Measurements from ENCODE around the gene DBR1.

The DBR1 gene

GRCh38 chr3:138205527-138205926 lies 30.8 kb upstream of the DBR1 start:
- Histone ChIP-seq H3F3A (ENCODE audit: insufficient read depth, low read length) (no peaks in the 10 kb centered on the region), H3K9ac (ENCODE audit: low read length) (no peak overlapping the region), H2AFZ (ENCODE audit: low read length) (no peak overlapping the region), H3K4me3 (ENCODE audit: low read length) (no peak overlapping the region), H3K27ac (ENCODE audit: low read length) (no peak overlapping the region), H3K79me2 (ENCODE audit: low read length) (peaks cover 93% of the 10 kb centered on the region), H3K4me1 (ENCODE audit: low read length) (peaks cover under 1% of the 10 kb centered on the region), H3K4me2 (ENCODE audit: low read depth, low read length) (no peak overlapping the region), H3K9me3 (replicated peaks; ENCODE audit: insufficient read depth, low read length) (no peaks in the 10 kb centered on the region), H3K9me2 (replicated peaks; ENCODE audit: insufficient read depth, low read length) (no peaks in the 10 kb centered on the region), H3K36me3 (replicated peaks; ENCODE audit: insufficient read depth, low read length) (no peaks in the 10 kb centered on the region), H4K20me1 (ENCODE audit: insufficient read depth, low read length) (peaks cover 5% of the 10 kb centered on the region), H3K27me3 (replicated peaks; ENCODE audit: insufficient read depth, low read length) (no peaks in the 10 kb centered on the region)
- DNase-seq: no peak
- TF ChIP-seq EZH2phosphoT487 (IDR thresholded peaks at IDR 0.05; ENCODE audit: low read length) (no peak), EZH2 (optimal IDR thresholded peaks at IDR 0.05; ENCODE audit: low read depth, low read length) (no peak)

GRCh38 chr3:138203938-138204337 lies 29.2 kb upstream of the DBR1 start:
- no peak overlapping the region for H2AFZ ChIP-seq (ENCODE audit: low read length)
- no peaks in the 10 kb centered on the region for H3K27me3 ChIP-seq (replicated peaks; ENCODE audit: insufficient read depth, low read length)
- H3K4me2 ChIP-seq (ENCODE audit: low read depth, low read length): no peak overlapping the region
- H4K20me1 ChIP-seq (ENCODE audit: insufficient read depth, low read length): peaks cover 12% of the 10 kb centered on the region
- H3K4me1 ChIP-seq (ENCODE audit: low read length): peaks cover 16% of the 10 kb centered on the region
- no peak overlapping the region for H3K4me3 ChIP-seq (ENCODE audit: low read length)
- H3F3A ChIP-seq (ENCODE audit: insufficient read depth, low read length): peaks cover 13% of the 10 kb centered on the region; the same call in 1 of the 2 replicates
- peaks cover 93% of the 10 kb centered on the region for H3K79me2 ChIP-seq (ENCODE audit: low read length)
- H3K9ac ChIP-seq (ENCODE audit: low read length): no peak overlapping the region
- no peak for DNase-seq
- H3K27ac ChIP-seq (ENCODE audit: low read length): no peak overlapping the region
- no peaks in the 10 kb centered on the region for H3K36me3 ChIP-seq (replicated peaks; ENCODE audit: insufficient read depth, low read length)
- H3K9me2 ChIP-seq (replicated peaks; ENCODE audit: insufficient read depth, low read length): no peaks in the 10 kb centered on the region
- no peak for TF ChIP-seq EZH2phosphoT487 (IDR thresholded peaks at IDR 0.05; ENCODE audit: low read length)
- no peaks in the 10 kb centered on the region for H3K9me3 ChIP-seq (replicated peaks; ENCODE audit: insufficient read depth, low read length)

DNA sequence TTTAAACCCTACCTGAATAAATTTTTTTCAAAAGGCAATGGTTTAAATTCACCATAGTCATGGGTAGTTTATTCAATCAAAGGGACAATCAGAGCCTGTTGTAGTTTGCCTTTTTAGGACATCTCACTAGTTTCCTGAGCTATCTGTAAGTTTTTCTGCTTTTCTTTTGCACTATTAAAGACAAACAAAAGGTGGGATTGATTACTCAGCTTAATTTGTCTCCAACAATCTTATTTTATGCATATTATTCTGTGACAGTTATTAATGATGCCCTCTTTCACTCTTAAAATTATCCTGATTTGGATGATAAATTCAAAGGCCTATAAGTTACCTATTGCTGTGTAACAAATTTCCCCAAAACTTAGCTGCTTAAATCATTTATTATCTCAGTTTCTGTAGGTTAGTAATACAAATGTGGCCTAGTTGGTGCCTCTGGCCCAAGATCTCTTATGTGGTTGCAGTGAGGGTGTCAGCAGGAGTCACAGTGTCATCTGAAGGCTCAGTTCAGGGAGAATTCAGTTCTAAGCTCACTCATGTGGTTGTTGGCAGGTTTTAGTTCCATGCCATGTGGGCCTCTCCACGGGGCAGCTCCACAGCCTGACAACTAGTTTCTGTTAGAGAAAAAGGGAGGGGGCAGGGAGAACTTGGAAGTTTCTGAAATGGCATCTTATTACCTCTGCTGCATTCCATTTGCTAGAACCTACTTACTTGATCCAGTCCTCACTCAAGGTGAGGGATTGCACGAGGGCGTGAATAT lies 28.4 kb upstream of the DBR1 start:
- peaks cover 12% of the 10 kb centered on the region for H4K20me1 ChIP-seq (ENCODE audit: insufficient read depth, low read length)
- H2AFZ ChIP-seq (ENCODE audit: low read length): no peak overlapping the region
- H3K4me3 ChIP-seq (ENCODE audit: low read length): no peak overlapping the region
- H3K9me2 ChIP-seq (replicated peaks; ENCODE audit: insufficient read depth, low read length): no peaks in the 10 kb centered on the region
- TF ChIP-seq EZH2 (optimal IDR thresholded peaks at IDR 0.05; ENCODE audit: low read depth, low read length) (no peak), EZH2phosphoT487 (IDR thresholded peaks at IDR 0.05; ENCODE audit: low read length) (no peak)
- TF ChIP-seq, protein P1, sequence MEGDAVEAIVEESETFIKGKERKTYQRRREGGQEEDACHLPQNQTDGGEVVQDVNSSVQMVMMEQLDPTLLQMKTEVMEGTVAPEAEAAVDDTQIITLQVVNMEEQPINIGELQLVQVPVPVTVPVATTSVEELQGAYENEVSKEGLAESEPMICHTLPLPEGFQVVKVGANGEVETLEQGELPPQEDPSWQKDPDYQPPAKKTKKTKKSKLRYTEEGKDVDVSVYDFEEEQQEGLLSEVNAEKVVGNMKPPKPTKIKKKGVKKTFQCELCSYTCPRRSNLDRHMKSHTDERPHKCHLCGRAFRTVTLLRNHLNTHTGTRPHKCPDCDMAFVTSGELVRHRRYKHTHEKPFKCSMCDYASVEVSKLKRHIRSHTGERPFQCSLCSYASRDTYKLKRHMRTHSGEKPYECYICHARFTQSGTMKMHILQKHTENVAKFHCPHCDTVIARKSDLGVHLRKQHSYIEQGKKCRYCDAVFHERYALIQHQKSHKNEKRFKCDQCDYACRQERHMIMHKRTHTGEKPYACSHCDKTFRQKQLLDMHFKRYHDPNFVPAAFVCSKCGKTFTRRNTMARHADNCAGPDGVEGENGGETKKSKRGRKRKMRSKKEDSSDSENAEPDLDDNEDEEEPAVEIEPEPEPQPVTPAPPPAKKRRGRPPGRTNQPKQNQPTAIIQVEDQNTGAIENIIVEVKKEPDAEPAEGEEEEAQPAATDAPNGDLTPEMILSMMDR (IDR thresholded peaks at IDR 0.05; ENCODE audit: low read length): no peak
- no peak overlapping the region for H3K4me2 ChIP-seq (ENCODE audit: low read depth, low read length)
- no peaks in the 10 kb centered on the region for H3K9me3 ChIP-seq (replicated peaks; ENCODE audit: insufficient read depth, low read length)
- H3K4me1 ChIP-seq (ENCODE audit: low read length): peaks cover 17% of the 10 kb centered on the region
- H3K9ac ChIP-seq (ENCODE audit: low read length): no peak overlapping the region
- H3K27me3 ChIP-seq (replicated peaks; ENCODE audit: insufficient read depth, low read length): no peaks in the 10 kb centered on the region
- DNase-seq: no peak
- no peaks in the 10 kb centered on the region for H3K36me3 ChIP-seq (replicated peaks; ENCODE audit: insufficient read depth, low read length)
- H3K79me2 ChIP-seq (ENCODE audit: low read length): peaks cover 92% of the 10 kb centered on the region
- no peak overlapping the region for H3K27ac ChIP-seq (ENCODE audit: low read length)
- H3F3A ChIP-seq (ENCODE audit: insufficient read depth, low read length): peaks cover 13% of the 10 kb centered on the region; the same call in 1 of the 2 replicates

DNA sequence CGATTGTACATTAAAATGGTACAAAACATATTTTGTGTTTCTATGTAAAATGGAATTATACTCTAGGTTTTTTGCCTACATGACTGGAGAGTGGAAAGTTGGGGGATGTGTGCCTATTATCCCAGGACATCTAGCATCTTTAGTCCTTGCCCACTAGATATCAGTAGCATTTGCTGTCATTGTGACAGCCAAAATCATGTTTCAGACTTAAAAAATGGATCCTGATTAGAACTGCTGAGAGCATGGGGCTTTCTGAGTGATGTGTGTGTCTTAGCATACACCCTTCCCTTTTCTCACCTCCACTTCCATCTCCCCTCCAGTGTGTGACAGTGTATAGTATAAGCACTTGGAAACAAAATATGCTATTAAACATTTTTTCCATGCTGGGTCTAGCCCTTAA lies 25.7 kb upstream of the DBR1 start:
- H3K36me3 ChIP-seq (replicated peaks; ENCODE audit: insufficient read depth, low read length): no peaks in the 10 kb centered on the region
- no peak overlapping the region for H3K9ac ChIP-seq (ENCODE audit: low read length)
- no peaks in the 10 kb centered on the region for H3K9me2 ChIP-seq (replicated peaks; ENCODE audit: insufficient read depth, low read length)
- peak overlapping the region; percentile 42; the same call in 1 of the 2 replicates for H3K4me2 ChIP-seq (ENCODE audit: low read depth, low read length)
- TF ChIP-seq, protein P1 (IDR thresholded peaks at IDR 0.05; ENCODE audit: low read length): no peak
- TF ChIP-seq EZH2 (optimal IDR thresholded peaks at IDR 0.05; ENCODE audit: low read depth, low read length): no peak
- H3K79me2 ChIP-seq (ENCODE audit: low read length): peaks cover 95% of the 10 kb centered on the region
- H3F3A ChIP-seq (ENCODE audit: insufficient read depth, low read length): peaks cover 27% of the 10 kb centered on the region
- no peaks in the 10 kb centered on the region for H3K27me3 ChIP-seq (replicated peaks; ENCODE audit: insufficient read depth, low read length)
- peaks cover 17% of the 10 kb centered on the region for H3K4me1 ChIP-seq (ENCODE audit: low read length)
- peaks cover 20% of the 10 kb centered on the region for H4K20me1 ChIP-seq (ENCODE audit: insufficient read depth, low read length)
- no peak for DNase-seq
- H2AFZ ChIP-seq (ENCODE audit: low read length): no peak overlapping the region
- H3K27ac ChIP-seq (ENCODE audit: low read length): no peak overlapping the region
- no peak overlapping the region for H3K4me3 ChIP-seq (ENCODE audit: low read length)
- no peaks in the 10 kb centered on the region for H3K9me3 ChIP-seq (replicated peaks; ENCODE audit: insufficient read depth, low read length)
